ENCODE results near the gene DLX3.

- TF ChIP-seq CTCF (conservative IDR thresholded peaks at IDR 0.05; ENCODE audit: low read length), result no peak
- TF ChIP-seq EZH2phosphoT487 (IDR thresholded peaks at IDR 0.05; ENCODE audit: borderline replicate concordance, low read depth, low read length), result no peak
Measured at GRCh38 chr17:49986396-49987289, 8.4 kb downstream of the DLX3 start.
